DOHH2 (cell line): ENCODE measurements around the gene SEC14L2.
A peak's percentile ranks its signal among the peaks of the same experiment; 100 is the strongest.

Experiments used
- CTCF ChIP-seq: fragments of 200-600 bp; sonication (generic); IDR thresholded peaks from one replicate; pipeline ENCODE4 v1.5.1; 2014; ENCODE audit warnings: antibody characterized with exemption, mild to moderate bottlenecking, low read depth, low read length; ENCODE audit not compliant: poor library complexity, severe bottlenecking
- EZH2phosphoT487 ChIP-seq: fragments of 200-600 bp; sonication (generic); IDR thresholded peaks from 2 replicates; pipeline ENCODE4 v1.6.1; 2017; ENCODE audit warnings: borderline replicate concordance, mild to moderate bottlenecking, antibody characterized with exemption, low read length, moderate library complexity, mixed read lengths

GRCh38 chr22:30390974-30391691, 5.7 kb upstream of the SEC14L2 start:
- TF ChIP-seq CTCF (peak; percentile 93), EZH2phosphoT487 (no peak)
